NCI-H748 (cell line): ENCODE measurements around the gene ADCYAP1R1.

Experiments
- DNase-seq: peaks from one replicate; lab custom pipeline; 2025; ENCODE audit not compliant: unreplicated experiment; lab: John Stamatoyannopoulos, UW

The ADCYAP1R1 gene

DNA sequence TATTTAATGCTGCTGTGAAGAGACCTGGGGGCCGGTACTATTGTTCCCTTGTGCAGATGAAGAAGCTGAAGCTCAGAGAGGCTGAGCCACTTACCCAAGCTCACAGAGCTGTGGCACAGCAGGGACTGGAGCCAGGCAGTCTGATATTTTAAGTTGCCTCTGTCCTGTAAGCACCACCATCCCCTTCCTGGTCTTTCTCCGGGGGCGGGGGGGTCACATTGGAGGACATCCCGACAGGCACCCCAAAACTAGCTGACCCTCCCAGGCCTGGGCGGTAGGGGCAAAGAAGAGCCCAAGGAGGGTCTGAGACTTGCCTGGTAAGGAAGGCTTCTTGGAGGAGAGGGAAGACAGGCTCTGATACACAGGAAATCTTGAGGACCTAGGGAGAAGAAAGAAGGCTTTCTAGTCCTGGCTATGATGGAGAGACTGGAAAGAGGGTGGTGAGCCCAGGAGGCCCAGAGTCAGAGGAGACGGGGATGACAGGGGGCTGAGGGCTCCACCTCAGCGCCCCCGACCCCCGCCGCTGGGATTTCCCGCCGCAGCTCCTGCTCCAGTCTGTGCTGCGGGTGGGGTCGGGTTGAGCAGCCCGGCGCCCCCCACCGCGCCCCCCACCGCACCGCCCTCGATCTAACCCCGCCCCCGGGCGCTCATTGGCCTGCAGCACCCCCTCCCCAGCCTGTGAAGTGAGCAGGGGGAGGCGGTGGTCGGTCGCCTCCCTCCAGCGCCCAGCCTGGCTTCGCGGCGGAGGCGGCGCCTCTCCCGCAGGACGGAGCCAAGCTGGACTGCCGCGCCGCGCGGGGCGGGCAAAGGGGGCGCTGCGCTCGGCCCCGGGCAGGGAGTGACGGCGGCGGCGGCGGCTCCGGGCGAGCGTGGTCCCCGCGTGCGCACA is at the start of gene ADCYAP1R1:
Gene ADCYAP1R1 (plus strand): TSS at position 711 of the 889 bp plus-strand sequence. CDS start 10,957 bp downstream, outside the sequence.
- peak; percentile 72 for DNase-seq

DNA sequence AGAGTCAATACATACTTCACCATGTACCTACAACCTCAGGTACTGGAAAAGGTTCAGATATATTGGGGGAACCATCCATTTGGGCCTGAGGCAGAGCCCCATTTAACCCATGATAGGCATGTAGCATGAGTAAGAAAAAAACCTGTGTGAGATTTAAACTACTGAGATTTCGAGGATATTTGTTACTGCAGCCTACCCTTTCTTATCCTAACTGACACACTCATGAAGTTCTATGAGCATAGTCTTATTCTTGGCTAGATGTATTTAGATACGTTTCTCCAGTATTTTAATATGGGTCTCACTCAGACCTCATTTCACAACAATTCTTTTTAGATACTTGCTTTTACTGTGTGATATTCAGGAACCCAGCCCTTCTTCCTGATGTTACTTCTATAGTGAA is 49.0 kb upstream of the ADCYAP1R1 start:
- DNase-seq: no peak

GRCh38 chr7:31003721-31004120 is 48.4 kb upstream of the ADCYAP1R1 start:
- no peak for DNase-seq

- DNase-seq: no peak
These were observed 47.7 kb upstream of the ADCYAP1R1 start for GRCh38 chr7:31004393-31004792.

- DNase-seq: peak; percentile 26
These were observed 45.3 kb upstream of the ADCYAP1R1 start for GRCh38 chr7:31006857-31007256.

- no peak for DNase-seq
These were observed 44.5 kb upstream of the ADCYAP1R1 start for GRCh38 chr7:31007634-31008033.

DNA sequence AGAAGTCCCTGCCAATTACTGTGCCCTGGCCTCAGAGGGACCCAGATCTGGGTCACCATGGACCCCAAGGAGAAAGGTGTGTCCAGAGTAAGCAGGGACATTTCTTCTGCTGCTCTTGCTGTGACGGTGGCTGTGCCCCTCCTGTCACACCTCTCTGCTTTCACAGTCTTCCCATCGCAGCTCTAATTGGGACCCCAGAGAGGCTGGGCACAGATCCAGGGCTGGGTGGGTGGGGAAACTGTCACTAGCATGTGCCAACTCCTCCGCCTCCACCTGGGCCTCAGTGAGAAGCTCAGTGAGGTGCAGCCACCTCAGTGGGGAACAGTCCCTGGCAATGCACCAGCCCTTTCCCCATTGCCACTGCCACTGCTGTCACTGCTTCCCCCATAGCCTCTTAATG is 37.3 kb upstream of the ADCYAP1R1 start:
- no peak for DNase-seq

DNA sequence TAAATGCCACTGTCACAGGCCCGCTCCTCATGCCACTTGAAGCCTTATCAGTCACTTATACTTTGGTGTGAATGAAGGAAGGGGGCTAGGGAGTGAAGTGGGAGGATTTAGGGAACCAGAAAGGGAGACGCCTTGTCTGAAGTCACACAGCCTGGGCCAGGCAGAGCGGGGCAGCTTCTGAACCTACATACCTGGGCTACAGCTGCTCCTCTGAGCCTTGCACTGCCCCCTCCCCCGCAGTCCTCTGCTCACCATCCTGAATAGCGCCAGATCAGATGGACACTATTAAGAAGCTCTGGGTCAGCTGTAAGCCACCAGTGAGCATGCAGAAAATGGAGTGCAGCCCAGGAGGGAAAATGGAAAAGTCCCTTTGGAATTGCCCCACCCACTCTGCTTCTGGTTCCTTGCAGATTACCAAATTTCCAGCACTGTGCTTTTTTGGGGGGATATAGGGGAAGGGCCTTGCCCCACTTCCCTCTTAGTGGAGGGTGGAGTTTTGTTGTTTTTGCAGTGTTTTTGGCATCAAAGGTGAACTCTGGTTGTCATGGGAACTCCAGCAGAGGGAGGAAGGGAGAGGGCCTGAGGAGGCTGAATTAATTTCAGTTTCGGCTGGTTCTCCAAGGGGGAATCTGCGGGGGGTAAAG is 35.0 kb upstream of the ADCYAP1R1 start:
- DNase-seq: no peak

DNA sequence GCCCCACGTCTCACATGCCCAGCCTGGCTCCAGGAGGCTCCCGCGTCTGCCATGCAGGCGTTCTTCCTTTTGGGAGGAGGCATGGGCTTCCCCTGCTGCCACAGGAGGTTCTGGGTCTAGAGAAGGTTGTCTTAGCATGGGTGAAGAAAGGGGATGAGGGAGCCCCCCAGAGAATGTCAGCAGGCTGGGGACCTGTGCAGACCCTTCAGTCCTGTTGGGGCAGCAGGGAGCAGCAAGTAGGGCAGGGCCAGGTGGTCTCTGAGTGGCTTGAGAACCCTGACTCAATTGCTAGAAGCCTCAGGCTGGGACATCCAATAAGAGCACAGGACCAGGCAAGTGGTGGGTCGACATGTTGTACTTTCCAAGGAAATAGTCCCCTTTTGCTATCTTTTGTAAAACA is 34.4 kb upstream of the ADCYAP1R1 start:
- no peak for DNase-seq

DNA sequence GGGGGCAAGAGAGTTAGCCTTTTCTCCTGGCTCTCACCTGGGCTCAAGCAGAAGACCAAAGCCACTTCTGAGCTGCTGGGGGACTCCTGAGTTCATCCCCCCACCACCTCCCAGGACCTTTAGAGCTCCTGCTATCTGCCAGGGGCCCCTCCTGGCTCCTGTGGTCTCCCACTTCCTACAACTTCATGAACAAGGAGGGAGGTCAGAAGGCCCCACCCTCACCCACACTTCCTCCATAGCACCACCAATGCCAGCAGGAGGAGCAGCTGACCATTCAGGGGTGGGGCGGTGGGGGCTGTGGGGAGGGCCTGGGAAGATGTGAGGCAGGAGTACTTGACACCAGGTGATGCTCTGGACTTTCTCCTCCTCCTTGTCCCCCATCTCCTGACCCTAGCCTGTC is 32.6 kb upstream of the ADCYAP1R1 start:
- DNase-seq: no peak

GRCh38 chr7:31020161-31020560 is 31.9 kb upstream of the ADCYAP1R1 start:
- no peak for DNase-seq

GRCh38 chr7:31020652-31021051 is 31.5 kb upstream of the ADCYAP1R1 start:
- no peak for DNase-seq

DNA sequence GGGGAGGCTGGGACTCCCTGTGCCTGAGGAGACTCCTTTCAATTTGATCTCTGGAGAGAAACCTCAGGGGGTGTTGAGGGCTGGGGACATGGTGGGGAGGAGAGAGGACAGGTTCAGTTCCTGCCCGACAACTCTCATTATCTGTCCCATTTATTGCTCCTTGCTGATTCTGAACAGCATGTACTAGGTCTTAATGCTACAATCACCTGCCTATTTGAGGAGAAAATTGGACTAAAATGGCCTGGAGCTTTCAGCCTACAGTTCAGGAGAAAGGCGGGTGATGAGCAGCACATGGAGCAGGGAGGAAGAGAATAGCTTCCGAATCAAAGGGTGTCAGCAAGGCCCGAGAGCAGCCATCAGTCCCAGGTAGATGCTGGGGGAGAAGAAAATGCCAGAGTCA is 30.0 kb upstream of the ADCYAP1R1 start:
- no peak for DNase-seq

DNA sequence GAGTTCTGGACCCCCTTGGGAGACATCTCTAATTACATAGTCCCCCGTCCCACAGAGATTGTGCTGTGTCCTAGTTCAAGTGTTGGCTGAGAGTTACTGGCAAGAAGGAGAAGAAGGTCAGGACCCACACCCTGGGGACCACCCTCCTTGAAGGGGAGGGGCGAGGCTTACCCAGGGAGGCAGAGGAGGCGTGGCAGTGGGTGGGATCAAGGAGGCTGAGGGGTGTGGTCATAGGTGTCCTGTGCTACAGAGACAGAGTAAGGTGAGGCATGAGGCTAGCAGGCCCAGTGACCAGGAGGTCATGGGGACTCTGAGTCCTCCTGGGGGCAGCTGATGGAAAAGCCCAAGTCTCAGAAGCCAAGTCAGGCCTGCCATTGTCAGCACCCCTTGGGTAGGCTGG is 29.4 kb upstream of the ADCYAP1R1 start:
- DNase-seq: no peak

- no peak for DNase-seq
These were observed 28.2 kb upstream of the ADCYAP1R1 start for GRCh38 chr7:31023877-31024276.

GRCh38 chr7:31027161-31027965 is 24.7 kb upstream of the ADCYAP1R1 start:
- DNase-seq: no peak

DNA sequence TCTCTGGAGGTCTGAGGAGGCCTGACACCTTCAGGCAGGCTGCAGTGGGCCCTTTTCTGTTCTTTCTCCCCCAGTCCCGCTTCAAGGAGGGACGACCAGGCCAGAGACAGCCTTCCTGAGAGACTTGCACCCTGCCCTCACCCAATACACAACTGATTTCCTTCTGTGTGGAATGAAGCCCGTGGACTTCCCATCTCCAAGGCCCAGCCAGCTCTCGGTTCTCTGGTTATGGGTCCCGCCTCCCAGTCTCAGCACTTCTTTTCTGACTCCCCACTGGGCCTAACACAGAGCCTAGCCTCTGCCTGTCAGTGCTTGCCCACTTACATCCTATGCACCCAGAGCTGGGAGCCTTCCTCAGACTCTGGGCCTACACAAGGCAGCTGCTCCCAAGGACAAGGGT is 24.1 kb upstream of the ADCYAP1R1 start:
- no peak for DNase-seq

- DNase-seq: no peak
These were observed 23.6 kb upstream of the ADCYAP1R1 start for GRCh38 chr7:31028417-31028992.

- DNase-seq: no peak
These were observed 22.7 kb upstream of the ADCYAP1R1 start for GRCh38 chr7:31029251-31030042.

- DNase-seq: no peak
These were observed 18.3 kb upstream of the ADCYAP1R1 start for GRCh38 chr7:31033674-31034300.
